OCI-LY7 (cell line): ENCODE results near the gene TMEM164.

ENCODE experiments used
- EZH2phosphoT487 ChIP-seq: fragments of 200-600 bp; sonication (generic); IDR thresholded peaks from 2 replicates; pipeline ENCODE4 v1.6.1; 2018; ENCODE audit warnings: low read depth, borderline replicate concordance, mild to moderate bottlenecking, mixed run types, antibody characterized with exemption, low read length, moderate library complexity, mixed read lengths
- TF ChIP-seq, protein P1 (sequence below): fragments of 200-600 bp; sonication (generic); conservative IDR thresholded peaks from 2 replicates; pipeline ENCODE4 v1.5.1; 2014; ENCODE audit warnings: mild to moderate bottlenecking, antibody characterized with exemption, low read length, moderate library complexity, mixed read lengths

DNA sequence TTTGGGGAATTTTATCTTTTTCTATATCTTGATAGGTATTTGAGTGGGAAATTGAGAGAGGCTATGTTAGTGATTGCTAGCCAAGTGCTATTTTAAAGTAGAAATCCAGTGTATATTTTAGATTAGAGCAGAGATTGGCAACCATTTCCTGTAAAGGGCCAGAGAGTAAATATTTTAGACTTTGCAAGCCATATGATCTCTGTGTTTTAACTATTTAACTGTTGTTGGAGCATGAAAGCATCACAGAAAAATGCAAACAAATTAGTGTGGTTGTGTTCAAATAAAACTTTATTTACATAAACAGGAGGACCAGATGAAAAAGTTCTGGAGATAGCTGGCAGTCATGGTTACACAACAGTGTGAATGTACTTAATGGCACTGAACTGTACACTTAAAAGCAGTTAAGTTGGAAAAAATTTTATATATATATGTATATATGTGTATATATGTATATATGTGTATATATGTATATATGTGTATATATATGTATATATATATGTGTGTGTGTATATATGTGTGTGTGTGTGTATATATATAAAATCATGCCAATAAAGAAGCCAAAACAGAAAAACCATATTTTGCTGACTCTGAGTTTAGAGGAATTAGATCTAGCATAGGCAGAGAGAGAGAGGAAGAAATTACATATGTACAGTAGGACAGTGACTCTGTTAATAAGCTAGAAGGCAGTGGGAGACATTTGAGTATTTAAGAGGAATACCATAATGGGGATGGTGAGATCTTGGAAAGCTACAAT lies 83.4 kb downstream of the TMEM164 start:
- TF ChIP-seq, protein P1, sequence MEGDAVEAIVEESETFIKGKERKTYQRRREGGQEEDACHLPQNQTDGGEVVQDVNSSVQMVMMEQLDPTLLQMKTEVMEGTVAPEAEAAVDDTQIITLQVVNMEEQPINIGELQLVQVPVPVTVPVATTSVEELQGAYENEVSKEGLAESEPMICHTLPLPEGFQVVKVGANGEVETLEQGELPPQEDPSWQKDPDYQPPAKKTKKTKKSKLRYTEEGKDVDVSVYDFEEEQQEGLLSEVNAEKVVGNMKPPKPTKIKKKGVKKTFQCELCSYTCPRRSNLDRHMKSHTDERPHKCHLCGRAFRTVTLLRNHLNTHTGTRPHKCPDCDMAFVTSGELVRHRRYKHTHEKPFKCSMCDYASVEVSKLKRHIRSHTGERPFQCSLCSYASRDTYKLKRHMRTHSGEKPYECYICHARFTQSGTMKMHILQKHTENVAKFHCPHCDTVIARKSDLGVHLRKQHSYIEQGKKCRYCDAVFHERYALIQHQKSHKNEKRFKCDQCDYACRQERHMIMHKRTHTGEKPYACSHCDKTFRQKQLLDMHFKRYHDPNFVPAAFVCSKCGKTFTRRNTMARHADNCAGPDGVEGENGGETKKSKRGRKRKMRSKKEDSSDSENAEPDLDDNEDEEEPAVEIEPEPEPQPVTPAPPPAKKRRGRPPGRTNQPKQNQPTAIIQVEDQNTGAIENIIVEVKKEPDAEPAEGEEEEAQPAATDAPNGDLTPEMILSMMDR: no peak
- TF ChIP-seq EZH2phosphoT487: no peak
